A549 treated with dexamethasone at 1 μM for 4 hours (cell line): ENCODE measurements around the gene CLDND2. TPM values are rescaled to one million over a fixed set of nuclear protein-coding genes. Genes with fewer than 3 reads are reported as not detected.

Experiments used
- total RNA-seq: library from RNA; stranded (reverse); fragments of 200-300 nt; extraction: Qiagen RNA extraction; gene quantifications from 5 replicates; pipeline ENCODE4 v1.2.3, GENCODE V29; 2022

Gene CLDND2
- total RNA-seq, result 8.9 to 13.0 TPM (median 12.9 TPM) in 5 replicates

GRCh38 chr19:51368366-51369282, at the start of gene CLDND2:
CLDND2 (minus strand) TSS chr19:51369003; CDS start chr19:51368577, 426 bp downstream.

GRCh38 chr19:51417107-51417809, 48.5 kb upstream of the CLDND2 start, which contains the start of gene SIGLEC10:
SIGLEC10 (minus strand) TSS chr19:51417642; CDS start chr19:51417581, 61 bp downstream.

GRCh38 chr19:51387924-51388389, 19.2 kb upstream of the CLDND2 start, which contains the start of gene LIM2:
LIM2 (minus strand) TSS chr19:51387974; CDS start chr19:51387443, 531 bp downstream.

GRCh38 chr19:51372649-51373504, 4.1 kb upstream of the CLDND2 start, which contains the start of gene NKG7:
NKG7 (minus strand) TSS chr19:51372654; CDS start chr19:51372535, 119 bp downstream.

GRCh38 chr19:51365965-51366388, 2.8 kb downstream of the CLDND2 start, which contains the start of gene ETFB:
ETFB (minus strand) TSS chr19:51366388; CDS start chr19:51366326, 62 bp downstream.

GRCh38 chr19:51341976-51342580, 26.7 kb downstream of the CLDND2 start, which contains the start of gene VSIG10L:
VSIG10L (minus strand) TSS chr19:51342139; CDS start chr19:51342124, 15 bp downstream.

Other genes starting within 250 kb of the CLDND2 start
- 0.05 to 0.07 TPM (median 0.05 TPM) in 4 of 5 replicates, not detected in the other for gene SIGLEC9, start 244.1 kb downstream of the CLDND2 start, total RNA-seq
- gene SIGLEC7, start 226.7 kb downstream of the CLDND2 start, total RNA-seq, result not detected in 5 replicates
- 0.06 to 0.08 TPM (median 0.07 TPM) in 3 of 5 replicates, not detected in the others for gene CD33, start 143.9 kb downstream of the CLDND2 start, total RNA-seq
- gene SIGLECL1, start 117.9 kb downstream of the CLDND2 start, total RNA-seq, result 0.08 TPM in 1 of 5 replicates, not detected in the others
- 0.06 to 0.13 TPM (median 0.07 TPM) in 4 of 5 replicates, not detected in the other for gene IGLON5, start 57.4 kb downstream of the CLDND2 start, total RNA-seq
- 8.5 to 16.3 TPM (median 15.6 TPM) in 5 replicates for gene VSIG10L, start 26.9 kb downstream of the CLDND2 start, total RNA-seq
- 223 to 280 TPM (median 242 TPM) in 5 replicates for gene ETFB, start 2.6 kb downstream of the CLDND2 start, total RNA-seq
- not detected in 5 replicates for gene NKG7, start 3.7 kb upstream of the CLDND2 start, total RNA-seq
- gene LIM2, start 19.0 kb upstream of the CLDND2 start, total RNA-seq, result not detected in 5 replicates
- gene C19orf84, start 21.6 kb upstream of the CLDND2 start, total RNA-seq, result not detected in 5 replicates
- 0.02 to 0.06 TPM in 2 of 5 replicates, not detected in the others for gene SIGLEC10, start 48.6 kb upstream of the CLDND2 start, total RNA-seq
- gene SIGLEC8, start 89.5 kb upstream of the CLDND2 start, total RNA-seq, result not detected in 5 replicates
- not detected in 5 replicates for gene CEACAM18, start 109.5 kb upstream of the CLDND2 start, total RNA-seq
- not detected in 5 replicates for gene SIGLEC12, start 132.8 kb upstream of the CLDND2 start, total RNA-seq
- gene SIGLEC6, start 162.7 kb upstream of the CLDND2 start, total RNA-seq, result not detected in 5 replicates
- gene ZNF175, start 202.3 kb upstream of the CLDND2 start, total RNA-seq, result 2.3 to 5.0 TPM (median 3.6 TPM) in 5 replicates